Hippocampal formation (tissue), 2 donors: ENCODE results near the gene ANKRD53.

Source experiments
- DNase-seq, 2 donors: peaks; one replicate each; lab custom pipeline; 2025; lab: John Stamatoyannopoulos, UW

The ANKRD53 gene

GRCh38 chr2:70978341-70979179, at the start of gene ANKRD53:
ANKRD53 (plus strand) TSS chr2:70978630; CDS start chr2:70978646, 16 bp downstream.
- no peak for DNase-seq

GRCh38 chr2:70930371-70931329, 47.8 kb upstream of the ANKRD53 start:
- DNase-seq, result no peak

GRCh38 chr2:70931376-70932000, 46.9 kb upstream of the ANKRD53 start:
- no peak for DNase-seq

- no peak for DNase-seq
These were observed 45.7 kb upstream of the ANKRD53 start for GRCh38 chr2:70932631-70933230.

GRCh38 chr2:70934981-70935380, 43.4 kb upstream of the ANKRD53 start:
- no peak for DNase-seq

- no peak for DNase-seq
These were observed 42.8 kb upstream of the ANKRD53 start, which contains the start of gene ATP6V1B1 for GRCh38 chr2:70935468-70936164. ATP6V1B1 (plus strand) TSS chr2:70935900; CDS start chr2:70935955, 55 bp downstream.

- no peak for DNase-seq
These were observed 42.1 kb upstream of the ANKRD53 start for GRCh38 chr2:70936165-70936978.

- no peak for DNase-seq
These were observed 41.2 kb upstream of the ANKRD53 start for GRCh38 chr2:70936979-70937811.

GRCh38 chr2:70937866-70938585, 40.4 kb upstream of the ANKRD53 start:
- no peak for DNase-seq

- DNase-seq, result no peak
These were observed 39.9 kb upstream of the ANKRD53 start for GRCh38 chr2:70938586-70938950.

- no peak for DNase-seq
These were observed 39.2 kb upstream of the ANKRD53 start for GRCh38 chr2:70939001-70939838.

- DNase-seq, result no peak
These were observed 38.4 kb upstream of the ANKRD53 start for GRCh38 chr2:70939839-70940580.

GRCh38 chr2:70941186-70941585, 37.2 kb upstream of the ANKRD53 start:
- DNase-seq, result no peak

GRCh38 chr2:70941701-70942100, 36.7 kb upstream of the ANKRD53 start:
- DNase-seq, result no peak

GRCh38 chr2:70942396-70943204, 35.8 kb upstream of the ANKRD53 start:
- no peak for DNase-seq

- DNase-seq, result no peak
These were observed 35.1 kb upstream of the ANKRD53 start for GRCh38 chr2:70943205-70943871.
